ENCODE results near the gene CFAP74.

DNA sequence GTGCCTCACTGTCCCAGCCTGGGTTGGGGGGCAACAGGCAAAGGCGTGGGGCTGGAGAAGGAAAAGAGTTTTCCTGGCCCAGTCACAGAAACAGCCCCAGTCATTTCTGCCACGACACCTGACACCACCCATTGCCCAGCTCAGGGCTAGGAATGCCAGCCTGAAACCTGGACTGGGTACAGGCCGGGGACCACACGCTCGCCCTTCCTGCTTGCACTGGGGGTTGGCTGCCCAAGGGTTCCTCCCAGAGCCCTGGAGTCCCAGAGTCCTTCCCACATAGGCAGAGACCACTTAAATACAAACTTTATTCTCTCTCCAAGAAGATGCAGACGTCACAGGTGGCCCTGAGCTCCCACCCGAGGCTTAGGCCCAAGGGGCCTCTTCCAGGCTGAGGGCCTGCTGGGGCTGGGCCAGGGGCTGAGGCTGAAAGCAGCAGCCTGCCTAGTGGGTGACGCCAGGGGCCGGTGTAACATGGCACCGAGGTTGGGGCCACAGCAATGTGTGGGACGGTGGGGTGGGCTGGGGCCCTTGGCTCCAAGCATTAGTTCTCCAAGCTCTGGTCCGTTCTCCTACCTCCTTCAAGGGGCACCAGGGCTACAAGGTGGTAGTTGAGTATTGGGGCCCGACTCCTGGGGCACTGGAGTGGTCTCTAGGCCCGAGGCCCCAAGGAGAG lies 86.1 kb downstream of the CFAP74 start:
- TF ChIP-seq POLR2AphosphoS5 (IDR thresholded peaks at IDR 0.05; ENCODE audit: insufficient read depth, low read depth, low read length) (no peak), POLR2A (IDR thresholded peaks at IDR 0.05; ENCODE audit: low read depth, low read length) (no peak), EZH2 (IDR thresholded peaks at IDR 0.05; ENCODE audit: borderline replicate concordance, low read depth, low read length, severe bottlenecking) (no peak), FOS (IDR thresholded peaks at IDR 0.05; ENCODE audit: borderline replicate concordance, insufficient read depth, low read length) (no peak), JUN (IDR thresholded peaks at IDR 0.05; ENCODE audit: borderline replicate concordance, insufficient read depth, insufficient read length, low read depth) (no peak), GATA2 (IDR thresholded peaks at IDR 0.05; ENCODE audit: insufficient read depth, insufficient read length, low read depth, low read length) (no peak), MYC (IDR thresholded peaks at IDR 0.05; ENCODE audit: low read depth, low read length) (no peak)
- TF ChIP-seq, protein P1, sequence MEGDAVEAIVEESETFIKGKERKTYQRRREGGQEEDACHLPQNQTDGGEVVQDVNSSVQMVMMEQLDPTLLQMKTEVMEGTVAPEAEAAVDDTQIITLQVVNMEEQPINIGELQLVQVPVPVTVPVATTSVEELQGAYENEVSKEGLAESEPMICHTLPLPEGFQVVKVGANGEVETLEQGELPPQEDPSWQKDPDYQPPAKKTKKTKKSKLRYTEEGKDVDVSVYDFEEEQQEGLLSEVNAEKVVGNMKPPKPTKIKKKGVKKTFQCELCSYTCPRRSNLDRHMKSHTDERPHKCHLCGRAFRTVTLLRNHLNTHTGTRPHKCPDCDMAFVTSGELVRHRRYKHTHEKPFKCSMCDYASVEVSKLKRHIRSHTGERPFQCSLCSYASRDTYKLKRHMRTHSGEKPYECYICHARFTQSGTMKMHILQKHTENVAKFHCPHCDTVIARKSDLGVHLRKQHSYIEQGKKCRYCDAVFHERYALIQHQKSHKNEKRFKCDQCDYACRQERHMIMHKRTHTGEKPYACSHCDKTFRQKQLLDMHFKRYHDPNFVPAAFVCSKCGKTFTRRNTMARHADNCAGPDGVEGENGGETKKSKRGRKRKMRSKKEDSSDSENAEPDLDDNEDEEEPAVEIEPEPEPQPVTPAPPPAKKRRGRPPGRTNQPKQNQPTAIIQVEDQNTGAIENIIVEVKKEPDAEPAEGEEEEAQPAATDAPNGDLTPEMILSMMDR (IDR thresholded peaks at IDR 0.05; ENCODE audit: extremely low read depth in 1 of 2, insufficient read depth in 1 of 2, low read depth in 1 of 2, low read length in 2 of 2) = no peak
- TF ChIP-seq, protein P2, sequence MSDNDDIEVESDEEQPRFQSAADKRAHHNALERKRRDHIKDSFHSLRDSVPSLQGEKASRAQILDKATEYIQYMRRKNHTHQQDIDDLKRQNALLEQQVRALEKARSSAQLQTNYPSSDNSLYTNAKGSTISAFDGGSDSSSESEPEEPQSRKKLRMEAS (IDR thresholded peaks at IDR 0.05; ENCODE audit: insufficient read depth, insufficient read length) = no peak

Measured in endothelial cell of umbilical vein (primary cell).